Liver (tissue), 9 donors: ENCODE measurements around the gene SCAMP4. TPM values are rescaled to one million over a fixed set of nuclear protein-coding genes. Genes with fewer than 3 reads are reported as not detected.

Experiments used
- DNase-seq: peaks from one replicate; pipeline ENCODE4 v3.0.0-alpha.2; 2017; ENCODE audit warnings: low spot score
- H3K27ac ChIP-seq, 2 donors: one replicate each; pipeline ENCODE4 v1.7.0; 2013; ENCODE audit warnings: inconsistent platforms in 2 of 2, low read length in 2 of 2, control low read depth in 1 of 2, low read depth in 1 of 2, mild to moderate bottlenecking in 1 of 2
- H3K27me3 ChIP-seq, 4 donors: one replicate each; pipeline versions ENCODE4 v1.6.1 to v1.7.0; 2013; ENCODE audit warnings: low read length in 3 of 4, inconsistent platforms in 1 of 4, mild to moderate bottlenecking in 1 of 4, moderate library complexity in 1 of 4; ENCODE audit not compliant: control insufficient read depth in 4 of 4, insufficient read depth in 4 of 4
- H3K36me3 ChIP-seq, 4 donors: one replicate each; pipeline versions ENCODE4 v1.6.1 to v1.7.0; 2013; ENCODE audit warnings: low read length in 3 of 4, mild to moderate bottlenecking in 3 of 4, low read depth in 1 of 4, moderate library complexity in 1 of 4; ENCODE audit not compliant: control insufficient read depth in 4 of 4, insufficient read depth in 3 of 4
- H3K4me1 ChIP-seq, 4 donors: one replicate each; pipeline versions ENCODE4 v1.6.1 to v1.7.0; 2013; ENCODE audit warnings: low read length in 3 of 4, mild to moderate bottlenecking in 3 of 4, moderate library complexity in 1 of 4; ENCODE audit not compliant: control insufficient read depth in 4 of 4, insufficient read depth in 4 of 4
- H3K4me3 ChIP-seq, 3 donors: one replicate each; pipeline versions ENCODE4 v1.6.1 to v1.7.0; 2013; ENCODE audit warnings: low read length in 3 of 3, control low read depth in 1 of 3, low read depth in 1 of 3, mild to moderate bottlenecking in 1 of 3
- H3K9ac ChIP-seq, 2 donors: one replicate each; pipeline ENCODE4 v1.7.0; 2013; ENCODE audit warnings: low read length in 2 of 2, mild to moderate bottlenecking in 2 of 2, moderate library complexity in 2 of 2, control low read depth in 1 of 2, low read depth in 1 of 2
- H3K9me3 ChIP-seq, 4 donors: one replicate each; pipeline versions ENCODE4 v1.6.1 to v1.7.0; 2013; ENCODE audit warnings: low read length in 3 of 4; ENCODE audit not compliant: control insufficient read depth in 4 of 4
- ATF3 ChIP-seq: IDR thresholded peaks from 2 replicates; pipeline ENCODE4 v1.6.1; 2016; ENCODE audit warnings: antibody characterized with exemption
- CTCF ChIP-seq: fragments of 150-350 bp; IDR thresholded peaks from 2 replicates; pipeline ENCODE4 v1.5.1; 2017; ENCODE audit warnings: improper control_type of control experiment, low read depth, low read length; ENCODE audit not compliant: missing input control
- EGR1 ChIP-seq, 2 donors: IDR thresholded peaks; 2 replicates each; pipeline ENCODE4 v1.6.1; 2016 to 2018; ENCODE audit warnings: antibody characterized with exemption in 2 of 2, low read depth in 2 of 2
- FOXA2 ChIP-seq: IDR thresholded peaks from 2 replicates; pipeline ENCODE4 v1.6.1; 2016; ENCODE audit warnings: antibody characterized with exemption
- GABPA ChIP-seq, 2 donors: IDR thresholded peaks in 1 of 2; conservative IDR thresholded peaks in 1 of 2; 2 replicates each; pipeline ENCODE4 v1.6.1; 2016; ENCODE audit warnings: antibody characterized with exemption in 2 of 2, mild to moderate bottlenecking in 1 of 2, moderate library complexity in 1 of 2
- HNF4A ChIP-seq, 2 donors: conservative IDR thresholded peaks; 2 replicates each; pipeline ENCODE4 v1.6.1; 2016; ENCODE audit warnings: antibody characterized with exemption in 2 of 2, mild to moderate bottlenecking in 2 of 2
- HNF4G ChIP-seq: IDR thresholded peaks from 2 replicates; pipeline ENCODE4 v1.6.1; 2016; ENCODE audit warnings: antibody characterized with exemption
- JUND ChIP-seq, 2 donors: IDR thresholded peaks; 2 replicates each; pipeline ENCODE4 v1.6.1; 2016; ENCODE audit warnings: antibody characterized with exemption in 2 of 2
- MAX ChIP-seq: IDR thresholded peaks from 2 replicates; pipeline ENCODE4 v1.6.1; 2016; ENCODE audit warnings: antibody characterized with exemption
- NR2F2 ChIP-seq: IDR thresholded peaks from 2 replicates; pipeline ENCODE4 v1.6.1; 2016; ENCODE audit warnings: antibody characterized with exemption
- RAD21 ChIP-seq, 2 donors: IDR thresholded peaks; 2 replicates each; pipeline ENCODE4 v1.6.1; 2016; ENCODE audit warnings: antibody characterized with exemption in 2 of 2, mild to moderate bottlenecking in 2 of 2
- REST ChIP-seq: IDR thresholded peaks from 2 replicates; pipeline ENCODE4 v1.6.1; 2016; ENCODE audit warnings: antibody characterized with exemption, mild to moderate bottlenecking
- RXRA ChIP-seq, 2 donors: IDR thresholded peaks; 2 replicates each; pipeline ENCODE4 v1.6.1; 2017 to 2018; ENCODE audit warnings: antibody characterized with exemption in 2 of 2, mild to moderate bottlenecking in 1 of 2
- SP1 ChIP-seq: IDR thresholded peaks from 2 replicates; pipeline ENCODE4 v1.6.1; 2018; ENCODE audit warnings: antibody characterized with exemption, mild to moderate bottlenecking
- TAF1 ChIP-seq: conservative IDR thresholded peaks from 2 replicates; pipeline ENCODE4 v1.6.1; 2016; ENCODE audit warnings: antibody characterized with exemption, mild to moderate bottlenecking
- YY1 ChIP-seq: IDR thresholded peaks from 2 replicates; pipeline ENCODE4 v1.6.1; 2016; ENCODE audit warnings: antibody characterized with exemption, mild to moderate bottlenecking
- ZBTB33 ChIP-seq: IDR thresholded peaks from 2 replicates; pipeline ENCODE4 v1.6.1; 2016; ENCODE audit warnings: antibody characterized with exemption
- WGBS: extraction: QIAGEN DNeasy Blood & Tissue Kit; methylation state at CpG from one replicate; pipeline ENCODE4 v1.1.7; 2013; 5-methylcytosine and 5-hydroxymethylcytosine counted together
- polyA plus RNA-seq, 2 donors: library from polyadenylated mRNA; stranded (reverse) in 1 of 2; unstranded in 1 of 2; fragments of 200-250 nt in 1 of 2; fragments of >200 nt in 1 of 2; fragmentation: Nextera tagmentation in 1 of 2; extraction: Ambion mirVana in 1 of 2; gene quantifications; one replicate each; pipeline versions ENCODE4 v1.2.1 to v1.2.3, GENCODE V29; 2013 to 2015
- total RNA-seq, 2 donors: library from RNA; depleted of rRNA; stranded (reverse); fragments of >200 nt; gene quantifications; one replicate each; pipeline ENCODE4 v1.2.3, GENCODE V29; 2014
- donor health status: healthy.
- donor health status: healthy.
- donor health status: healthy.
- donor health status: healthy.
- donor health status: healthy.

The SCAMP4 gene
- total and polyA plus RNA-seq, 4 donors, result 13.0 to 22.1 (median 16.6) TPM

- Histone ChIP-seq H3K27me3 (no peaks in the 10 kb centered on the region), H3K9ac (no peak overlapping the region), H3K4me1 (peaks cover 32 to 58% (median 45%) of the 10 kb centered on the region in 4 donors), H3K36me3 (peaks cover 0 to 3% (median 0%) of the 10 kb centered on the region in 4 donors), H3K4me3 (no peak overlapping the region), H3K9me3 (no peaks in the 10 kb centered on the region), H3K27ac (no peak overlapping the region)
- DNase-seq, result no peak
- WGBS, result 92% methylated on average over 7 of the region's 7 CpGs
- TF ChIP-seq GABPA (IDR thresholded peaks at IDR 0.05 in 1 of 2, conservative IDR thresholded peaks at IDR 0.05 in 1 of 2) (no peak), MAX (no peak), RXRA (IDR thresholded peaks at IDR 0.05) (no peak), ATF3 (no peak), FOXA2 (no peak), HNF4A (conservative IDR thresholded peaks at IDR 0.05) (no peak), REST (no peak), JUND (IDR thresholded peaks at IDR 0.05) (no peak), CTCF (no peak), ZBTB33 (no peak), NR2F2 (no peak), RAD21 (IDR thresholded peaks at IDR 0.05) (no peak), SP1 (no peak), EGR1 (IDR thresholded peaks at IDR 0.05; ENCODE audit: low read depth in 2 of 2) (no peak), HNF4G (no peak), TAF1 (no peak)
These were observed 36.2 kb upstream of the SCAMP4 start for GRCh38 chr19:1868971-1869370.

- peak; percentile 71 for DNase-seq
- peaks cover 32 to 59% (median 48%) of the 10 kb centered on the region in 4 donors for H3K4me1 ChIP-seq
- H3K4me3 ChIP-seq, result no peak overlapping the region
- no peaks in the 10 kb centered on the region for H3K9me3 ChIP-seq
- no peak overlapping the region for H3K9ac ChIP-seq
- H3K27me3 ChIP-seq, result no peaks in the 10 kb centered on the region
- WGBS, result 40% methylated on average over 15 of the region's 15 CpGs
- H3K27ac ChIP-seq, result peak overlapping the region; percentile 84 to 85
- peaks cover 0 to 3% (median 0%) of the 10 kb centered on the region in 4 donors for H3K36me3 ChIP-seq
- TF ChIP-seq ATF3 (peak; percentile 41), ZBTB33 (peak; percentile 87), NR2F2 (peak; percentile 94), REST (peak; percentile 78), TAF1 (no peak), HNF4G (peak; percentile 71), FOXA2 (peak; percentile 97), SP1 (peak; percentile 96), YY1 (peak; percentile 88), HNF4A (conservative IDR thresholded peaks at IDR 0.05) (peak; percentile 78 to 95), RAD21 (IDR thresholded peaks at IDR 0.05) (peak; percentile 54 to 61), RXRA (IDR thresholded peaks at IDR 0.05) (peak; percentile 96 to 97)
These were observed 34.0 kb upstream of the SCAMP4 start for GRCh38 chr19:1871140-1871597.
